Endothelial cell of umbilical vein (primary cell): ENCODE data around the gene SPECC1L. TPM values are rescaled to one million over a fixed set of nuclear protein-coding genes. Genes with fewer than 3 reads are reported as not detected.

Experiments used
- BruUV-seq: library from RNA; stranded (reverse); fragments of 400-500 nt; replicated peaks from 2 replicates; lab custom pipeline; 2021; lab: Mats Ljungman, UMichigan
- CTCF ChIA-PET: fragments of 300-600, 350-600 bp; sonication (Branson Sonifier 250); formaldehyde crosslinking; loops from one replicate; lab custom pipeline; 2021; ENCODE audit warnings: antibody characterized with exemption, inconsistent platforms; lab: Charles Lee
- POLR2A ChIA-PET: fragments of 300-600, 350-600 bp; sonication (Branson Sonifier 250); formaldehyde crosslinking; loops from one replicate; lab custom pipeline; 2021; ENCODE audit warnings: antibody characterized with exemption, inconsistent platforms; lab: Charles Lee
- DNase-seq: peaks from one replicate; pipeline ENCODE4 v3.0.0-alpha.2; 2011; ENCODE audit warnings: low read depth, low spot score
- FAIRE-seq: peaks from 2 replicates; lab custom pipeline; 2011; peaks lifted over from hg19 to GRCh38; lab: Jason Lieb, UNC
- H2AFZ ChIP-seq: 2 replicates; pipeline ENCODE4 v1.6.0; 2012; ENCODE audit warnings: low read depth, low read length, control low read depth, inconsistent platforms
- H3K27ac ChIP-seq: 2 replicates; pipeline ENCODE4 v1.5.1; 2011; ENCODE audit warnings: low read depth, mild to moderate bottlenecking, control low read depth, low read length, moderate library complexity; ENCODE audit not compliant: insufficient read depth
- H3K27me3 ChIP-seq, 2 experiments: 2 replicates each; pipeline versions ENCODE4 v1.6.0 to v1.6.1; 2011; ENCODE audit warnings: low read length in 2 of 2, mixed read lengths in 1 of 2; ENCODE audit not compliant: control insufficient read depth in 2 of 2, insufficient read depth in 2 of 2
- H3K36me3 ChIP-seq, 2 experiments: 2 replicates in 1 of 2; 3 replicates in 1 of 2; pipeline ENCODE4 v1.5.1; 2011; ENCODE audit warnings: low read length in 2 of 2, mild to moderate bottlenecking in 1 of 2, moderate library complexity in 1 of 2; ENCODE audit not compliant: control insufficient read depth in 2 of 2, insufficient read depth in 2 of 2; ENCODE audit errors: extremely low read depth in 1 of 2
- H3K4me1 ChIP-seq: 3 replicates; pipeline ENCODE4 v1.5.1; 2011; ENCODE audit warnings: mild to moderate bottlenecking, low read length; ENCODE audit not compliant: control insufficient read depth, insufficient read depth; ENCODE audit errors: extremely low read depth
- H3K4me2 ChIP-seq: 2 replicates; pipeline ENCODE4 v1.6.1; 2011; ENCODE audit warnings: low read length, control low read depth, mixed read lengths; ENCODE audit not compliant: insufficient read depth
- H3K4me3 ChIP-seq, 3 experiments: fragments of 200-600 bp in 1 of 3; sonication (generic), shearing (Covaris generic) in 1 of 3; replicated peaks in 1 of 3; 2 replicates each; pipeline ENCODE4 v1.5.1; 2011 to 2016; ENCODE audit warnings: control low read depth in 3 of 3, low read length in 3 of 3, mild to moderate bottlenecking in 2 of 3, inconsistent platforms in 1 of 3, low read depth in 1 of 3, moderate library complexity in 1 of 3; ENCODE audit not compliant: insufficient read depth in 1 of 3
- H3K79me2 ChIP-seq: 2 replicates; pipeline ENCODE4 v1.6.0; 2012; ENCODE audit warnings: low read length, inconsistent platforms; ENCODE audit not compliant: control insufficient read depth, insufficient read depth
- H3K9ac ChIP-seq: replicated peaks from 2 replicates; pipeline ENCODE3; 2011; ENCODE audit warnings: low read length, control low read depth; ENCODE audit not compliant: insufficient read depth; ENCODE audit errors: extremely low read depth
- H3K9me1 ChIP-seq: replicated peaks from 3 replicates; pipeline ENCODE4 v1.6.0; 2011; ENCODE audit warnings: mild to moderate bottlenecking, low read length; ENCODE audit not compliant: control insufficient read depth, insufficient read depth; ENCODE audit errors: extremely low read depth
- H3K9me3 ChIP-seq: replicated peaks from 2 replicates; pipeline ENCODE4 v1.5.1; 2012; ENCODE audit warnings: low read length, inconsistent platforms; ENCODE audit not compliant: control insufficient read depth, insufficient read depth
- H4K20me1 ChIP-seq: replicated peaks from 2 replicates; pipeline ENCODE3; 2011; ENCODE audit warnings: mild to moderate bottlenecking, low read length; ENCODE audit not compliant: control insufficient read depth, insufficient read depth; ENCODE audit errors: extremely low read depth
- FOS ChIP-seq: IDR thresholded peaks from 2 replicates; pipeline ENCODE4 v1.6.1; 2011; ENCODE audit warnings: mild to moderate bottlenecking, low read length, moderate library complexity, borderline replicate concordance; ENCODE audit not compliant: insufficient read depth
- JUN ChIP-seq: IDR thresholded peaks from 2 replicates; pipeline ENCODE4 v1.6.1; 2011; ENCODE audit warnings: borderline replicate concordance, low read depth; ENCODE audit not compliant: insufficient read length, insufficient read depth
- MAX ChIP-seq: IDR thresholded peaks from 2 replicates; pipeline ENCODE4 v1.6.1; 2011; ENCODE audit not compliant: insufficient read depth, insufficient read length
- MYC ChIP-seq: IDR thresholded peaks from one replicate; pipeline ENCODE4 v1.6.1; 2011; ENCODE audit warnings: mild to moderate bottlenecking, low read depth, low read length
- POLR2A ChIP-seq: IDR thresholded peaks from 2 replicates; pipeline ENCODE4 v1.6.1; 2012; ENCODE audit warnings: low read depth, mild to moderate bottlenecking, control low read depth, low read length
- POLR2AphosphoS5 ChIP-seq: IDR thresholded peaks from 2 replicates; pipeline ENCODE4 v1.6.1; 2012; ENCODE audit warnings: low read depth, mild to moderate bottlenecking, control low read depth, low read length, moderate library complexity; ENCODE audit not compliant: insufficient read depth
- dilution Hi-C: fragments of 300-500 bp; cut with MboI; formaldehyde crosslinking; loops from one replicate; pipeline ENCODE4 v1.15.0; 2019; ENCODE audit warnings: low sequenced_read_pairs; ENCODE audit not compliant: extremely low pct_ligation_motif_present
- intact Hi-C: fragments of 100-400 bp; cut with micrococcal nuclease; formaldehyde crosslinking; loops from one replicate; pipeline ENCODE4 v1.10.0; 2022
- polyA plus RNA-seq, 4 experiments: library from polyadenylated mRNA; depleted of rRNA in 3 of 4; stranded (reverse) in 3 of 4; unstranded in 1 of 4; fragments of >200 nt; gene quantifications; 2 replicates each; pipeline versions ENCODE4 v1.2.1 to v1.2.3, GENCODE V29; 2011 to 2012; ENCODE audit warnings: missing spikeins in 1 of 4
- total RNA-seq: library from RNA; stranded (reverse); gene quantifications from 2 replicates; pipeline ENCODE4 v1.2.3, GENCODE V29; 2021
- TF ChIP-seq, protein P1 (sequence below), 2 donors: IDR thresholded peaks; 1 replicate in 1 of 2; 2 replicates in 1 of 2; pipeline ENCODE4 v1.5.1; 2011; ENCODE audit warnings: low read length in 2 of 2, mild to moderate bottlenecking in 2 of 2, moderate library complexity in 2 of 2, control low read depth in 1 of 2, inconsistent platforms in 1 of 2, low read depth in 1 of 2; ENCODE audit not compliant: insufficient read depth in 1 of 2; ENCODE audit errors: extremely low read depth in 1 of 2

The SPECC1L gene
- total and polyA plus RNA-seq, 2 donors (not counting 3 experiments of a cell fraction or from before 2014, with no cell fraction given), result 22.8 to 79.3 TPM

- BruUV-seq, result no TSS peak
- Histone ChIP-seq H3K79me2 (peaks cover 4% of the 10 kb centered on the region), H3K27me3 (no peaks in the 10 kb centered on the region), H3K4me2 (no peak overlapping the region), H3K9me1 (no peaks in the 10 kb centered on the region), H3K36me3 (no peaks in the 10 kb centered on the region), H4K20me1 (no peaks in the 10 kb centered on the region), H3K4me3 (no peak overlapping the region), H3K4me1 (peaks cover 29% of the 10 kb centered on the region), H3K9ac (no peak overlapping the region), H3K27ac (no peak overlapping the region), H3K9me3 (no peaks in the 10 kb centered on the region), H2AFZ (no peak overlapping the region)
- dilution Hi-C loops, result no loop called here
- no peak for DNase-seq
- no peak for TF ChIP-seq FOS
- no peak for TF ChIP-seq POLR2AphosphoS5
- no peak for TF ChIP-seq MYC
- no peak for TF ChIP-seq MAX
- no peak for TF ChIP-seq POLR2A
- TF ChIP-seq, protein P1, sequence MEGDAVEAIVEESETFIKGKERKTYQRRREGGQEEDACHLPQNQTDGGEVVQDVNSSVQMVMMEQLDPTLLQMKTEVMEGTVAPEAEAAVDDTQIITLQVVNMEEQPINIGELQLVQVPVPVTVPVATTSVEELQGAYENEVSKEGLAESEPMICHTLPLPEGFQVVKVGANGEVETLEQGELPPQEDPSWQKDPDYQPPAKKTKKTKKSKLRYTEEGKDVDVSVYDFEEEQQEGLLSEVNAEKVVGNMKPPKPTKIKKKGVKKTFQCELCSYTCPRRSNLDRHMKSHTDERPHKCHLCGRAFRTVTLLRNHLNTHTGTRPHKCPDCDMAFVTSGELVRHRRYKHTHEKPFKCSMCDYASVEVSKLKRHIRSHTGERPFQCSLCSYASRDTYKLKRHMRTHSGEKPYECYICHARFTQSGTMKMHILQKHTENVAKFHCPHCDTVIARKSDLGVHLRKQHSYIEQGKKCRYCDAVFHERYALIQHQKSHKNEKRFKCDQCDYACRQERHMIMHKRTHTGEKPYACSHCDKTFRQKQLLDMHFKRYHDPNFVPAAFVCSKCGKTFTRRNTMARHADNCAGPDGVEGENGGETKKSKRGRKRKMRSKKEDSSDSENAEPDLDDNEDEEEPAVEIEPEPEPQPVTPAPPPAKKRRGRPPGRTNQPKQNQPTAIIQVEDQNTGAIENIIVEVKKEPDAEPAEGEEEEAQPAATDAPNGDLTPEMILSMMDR (IDR thresholded peaks at IDR 0.05; ENCODE audit: extremely low read depth in 1 of 2, insufficient read depth in 1 of 2, low read depth in 1 of 2, low read length in 2 of 2), result no peak
- TF ChIP-seq JUN, result no peak
- POLR2A ChIA-PET, result no interaction called here
- CTCF ChIA-PET, result no interaction called here
- no peak for FAIRE-seq
- intact Hi-C loops, result no loop called here
Observed at GRCh38 chr22:24386937-24387471, 116.4 kb downstream of the SPECC1L start.
